Spleen (tissue), 7 donors: ENCODE results near the gene TLE7.

Experiments
- CTCF ChIP-seq, 11 experiments: fragments of 200-600 bp in 7 of 11; fragments of 450-650 bp in 4 of 11; sonication (generic) in 4 of 11; IDR thresholded peaks in 8 of 11; conservative IDR thresholded peaks in 3 of 11; 1 replicate in 7 of 11; 2 replicates in 4 of 11; pipeline versions ENCODE4 v1.4.0 to v1.8.0; 2016 to 2021; ENCODE audit warnings: antibody characterized with exemption in 11 of 11, inconsistent platforms in 4 of 11, mild to moderate bottlenecking in 1 of 11
- POLR2AphosphoS5 ChIP-seq, 3 donors: sonication (generic); formaldehyde crosslinking; IDR thresholded peaks; one replicate each; pipeline ENCODE4 v1.5.1; 2017; ENCODE audit warnings: antibody characterized with exemption in 3 of 3
- donor health status: DM: no; HTN: no; CAD: no; lungs with moderate emphysema.
- donor health status: DM: no; HTN: no; CAD: no.
- donor health status: DM: no; HTN: no; CAD: no.

GRCh38 chr16:71484006-71484893 is 42.4 kb upstream of the TLE7 start:
- no peak for TF ChIP-seq CTCF (IDR thresholded peaks at IDR 0.05 in 8 of 11, conservative IDR thresholded peaks at IDR 0.05 in 3 of 11)
- TF ChIP-seq POLR2AphosphoS5 (IDR thresholded peaks at IDR 0.05) = peak; percentile 89 to 96 (median 94)
